Esophagus squamous epithelium (tissue), 5 donors: ENCODE measurements around the gene FAM3B. TPM values are rescaled to one million over a fixed set of nuclear protein-coding genes. Genes with fewer than 3 reads are reported as not detected.

Experiments
- DNase-seq: peaks from one replicate; lab custom pipeline; 2025; lab: John Stamatoyannopoulos, UW
- H3K27ac ChIP-seq, 4 donors: fragments of 200-600 bp; sonication (generic); one replicate each; pipeline ENCODE4 v1.5.1; 2016 to 2019; ENCODE audit warnings: mild to moderate bottlenecking in 1 of 4
- H3K27me3 ChIP-seq, 4 donors: fragments of 200-600 bp; sonication (generic); 1 replicate in 3 of 4; 2 replicates in 1 of 4; pipeline versions ENCODE4 v1.5.1 to v1.6.0; 2017 to 2021; ENCODE audit warnings: antibody characterized with exemption in 1 of 4
- H3K36me3 ChIP-seq, 3 donors: fragments of 200-600 bp; sonication (generic); one replicate each; pipeline ENCODE4 v1.5.1; 2016 to 2019
- H3K4me1 ChIP-seq, 3 donors: fragments of 200-600 bp; sonication (generic); one replicate each; pipeline ENCODE4 v1.5.1; 2017 to 2019
- H3K4me3 ChIP-seq, 4 donors: fragments of 200-600 bp; sonication (generic); 1 replicate in 3 of 4; 2 replicates in 1 of 4; pipeline ENCODE4 v1.5.1; 2016 to 2019; ENCODE audit warnings: mild to moderate bottlenecking in 2 of 4, moderate library complexity in 1 of 4
- H3K9me3 ChIP-seq, 3 donors: fragments of 200-600 bp; sonication (generic); one replicate each; pipeline ENCODE4 v1.5.1; 2016 to 2019
- CTCF ChIP-seq, 6 experiments: fragments of 450-650 bp in 4 of 6; fragments of 200-600 bp in 2 of 6; sonication (generic) in 2 of 6; IDR thresholded peaks; one replicate each; pipeline ENCODE4 v1.5.1; 2016 to 2019; ENCODE audit warnings: antibody characterized with exemption in 6 of 6, mild to moderate bottlenecking in 4 of 6, moderate library complexity in 4 of 6
- POLR2A ChIP-seq, 4 donors: fragments of 450-650 bp; IDR thresholded peaks; one replicate each; pipeline ENCODE4 v1.6.1; 2017; ENCODE audit warnings: antibody characterized with exemption in 4 of 4, mild to moderate bottlenecking in 4 of 4, moderate library complexity in 3 of 4
- WGBS, 2 donors: methylation state at CpG; one replicate each; pipeline ENCODE4 v1.1.5; 2018; 5-methylcytosine and 5-hydroxymethylcytosine counted together
- intact Hi-C: fragments of 100-400 bp; cut with DNase I; formaldehyde crosslinking; loops from one replicate; pipeline ENCODE4 v1.15.0; 2022
- total RNA-seq, 4 donors: library from RNA; depleted of rRNA; stranded (reverse); fragments of >200 nt; gene quantifications; one replicate each; pipeline ENCODE4 v1.1.0, GENCODE V29; 2016
- donor health status: DM: yes; HTN: yes; CAD: no.

The FAM3B gene
- total RNA-seq, 4 donors from 2014 or later: 14.8 to 83.8 (median 38.6) TPM

- intact Hi-C loops: no loop called here
- TF ChIP-seq POLR2A (IDR thresholded peaks at IDR 0.05) (no peak), CTCF (IDR thresholded peaks at IDR 0.05) (no peak)
- Histone ChIP-seq H3K9me3 (no peaks in the 10 kb centered on the region), H3K4me1 (peaks cover 13 to 76% (median 25%) of the 10 kb centered on the region in 3 donors), H3K4me3 (peak overlapping the region in 2 of 4 donors; percentile 48 to 58), H3K36me3 (no peaks in the 10 kb centered on the region), H3K27ac (peak overlapping the region; percentile 15 to 69 (median 50)), H3K27me3 (peaks cover 0 to 8% (median 0%) of the 10 kb centered on the region in 4 donors)
- no peak for DNase-seq
- WGBS, 2 donors: 62 to 78% methylated on average over 3 to 4 of the region's 4 CpGs
Measured at GRCh38 chr21:41368735-41369104, 52.1 kb downstream of the FAM3B start.

- peaks cover 9 to 70% (median 19%) of the 10 kb centered on the region in 3 donors for H3K4me1 ChIP-seq
- H3K9me3 ChIP-seq: no peaks in the 10 kb centered on the region
- no peak for DNase-seq
- TF ChIP-seq CTCF (IDR thresholded peaks at IDR 0.05) (peak in 1 of 6 experiments; percentile 25), POLR2A (IDR thresholded peaks at IDR 0.05) (no peak)
- H3K27me3 ChIP-seq: peaks cover 0 to 8% (median 0%) of the 10 kb centered on the region in 4 donors
- H3K4me3 ChIP-seq: peak overlapping the region; percentile 8 to 58 (median 36)
- 14 to 22% methylated on average over 7 to 8 of the region's 29 CpGs for WGBS, 2 donors
- H3K36me3 ChIP-seq: no peaks in the 10 kb centered on the region
- intact Hi-C loops: no loop called here
- H3K27ac ChIP-seq: peak overlapping the region; percentile 15 to 69 (median 50)
Measured at GRCh38 chr21:41369105-41369919, 52.7 kb downstream of the FAM3B start.

GRCh38 chr21:41369920-41370839 is 53.6 kb downstream of the FAM3B start:
- intact Hi-C loops: no loop called here

GRCh38 chr21:41370840-41371684 is 54.5 kb downstream of the FAM3B start:
- Histone ChIP-seq H3K4me1 (peaks cover 12 to 65% (median 13%) of the 10 kb centered on the region in 3 donors), H3K27me3 (peaks cover 0 to 8% (median 0%) of the 10 kb centered on the region in 4 donors), H3K9me3 (no peaks in the 10 kb centered on the region), H3K36me3 (no peaks in the 10 kb centered on the region), H3K4me3 (no peak overlapping the region), H3K27ac (no peak overlapping the region)
- no peak for DNase-seq
- intact Hi-C loops: no loop called here
- 70 to 73% methylated on average over 7 to 11 of the region's 12 CpGs for WGBS, 2 donors
- TF ChIP-seq POLR2A (IDR thresholded peaks at IDR 0.05): no peak
- TF ChIP-seq CTCF (IDR thresholded peaks at IDR 0.05): no peak

More at GRCh38 chr21:41369920-41370839, 53.6 kb downstream of the FAM3B start:
- no peak for DNase-seq
- Histone ChIP-seq H3K36me3 (no peaks in the 10 kb centered on the region), H3K27me3 (peaks cover 0 to 8% (median 0%) of the 10 kb centered on the region in 4 donors), H3K4me3 (peak overlapping the region; percentile 8 to 58 (median 36)), H3K27ac (peak overlapping the region; percentile 15 to 69 (median 50)), H3K9me3 (no peaks in the 10 kb centered on the region), H3K4me1 (peaks cover 12 to 65% (median 13%) of the 10 kb centered on the region in 3 donors)
- WGBS, 2 donors: 82 to 98% methylated on average over 17 to 27 of the region's 30 CpGs
- TF ChIP-seq POLR2A (IDR thresholded peaks at IDR 0.05) (no peak), CTCF (IDR thresholded peaks at IDR 0.05) (no peak)
